SJCRH30 (cell line): ENCODE results near the gene SLC1A3. TPM values are rescaled to one million over a fixed set of nuclear protein-coding genes. Genes with fewer than 3 reads are reported as not detected.
"Not testable (repeated sequence)": the region's sequence is repeated elsewhere in the genome, so short reads cannot be mapped to it uniquely, and the experiment has no call there.

Source experiments
- DNase-seq, 2 experiments: peaks; one replicate each; pipeline ENCODE4 v3.0.0-alpha.2; 2015 to 2020
- H3K27ac ChIP-seq: fragments of 250-450 bp; sonication (Bioruptor Pico); 2 replicates; pipeline ENCODE4 v1.5.1; 2020; ENCODE audit warnings: mild to moderate bottlenecking, moderate library complexity
- H3K27me3 ChIP-seq: fragments of 250-450 bp; sonication (Bioruptor Pico); 2 replicates; pipeline ENCODE4 v1.5.1; 2020; ENCODE audit warnings: mild to moderate bottlenecking, moderate library complexity
- H3K36me3 ChIP-seq: fragments of 250-450 bp; sonication (Bioruptor Pico); 2 replicates; pipeline ENCODE4 v1.5.1; 2020; ENCODE audit warnings: mild to moderate bottlenecking, moderate library complexity
- H3K4me1 ChIP-seq: fragments of 250-450 bp; sonication (Bioruptor Pico); 2 replicates; pipeline ENCODE4 v1.5.1; 2020; ENCODE audit warnings: mild to moderate bottlenecking, moderate library complexity
- H3K4me3 ChIP-seq: fragments of 250-450 bp; sonication (Bioruptor Pico); 2 replicates; pipeline ENCODE4 v1.5.1; 2020; ENCODE audit warnings: mild to moderate bottlenecking, moderate library complexity
- H3K9me3 ChIP-seq: fragments of 250-450 bp; sonication (Bioruptor Pico); replicated peaks from 2 replicates; pipeline ENCODE4 v1.5.1; 2020; ENCODE audit warnings: mild to moderate bottlenecking, moderate library complexity
- total RNA-seq: library from RNA; depleted of rRNA; stranded (reverse); fragments of >200 nt; shearing (Covaris generic); gene quantifications from 2 replicates; pipeline ENCODE4 v1.2.3, GENCODE V29; 2014

Gene SLC1A3
- total RNA-seq, 1 experiment from 2014 or later = 1.4 TPM

GRCh38 chr5:36589735-36590134 lies 16.7 kb upstream of the SLC1A3 start:
- DNase-seq, H3K9me3 ChIP-seq, H3K36me3 ChIP-seq, H3K27ac ChIP-seq, H3K4me3 ChIP-seq, H3K27me3 ChIP-seq, H3K4me1 ChIP-seq: not testable (repeated sequence)

GRCh38 chr5:36590513-36591286 lies 15.7 kb upstream of the SLC1A3 start:
- Histone ChIP-seq H3K9me3 (no peaks in the 10 kb centered on the region), H3K4me1 (no peaks in the 10 kb centered on the region), H3K36me3 (no peaks in the 10 kb centered on the region), H3K27me3 (no peaks in the 10 kb centered on the region), H3K4me3 (peak overlapping the region; percentile 8; the same call in 1 of the 2 replicates), H3K27ac (peak overlapping the region; percentile 31)
- peak; percentile 18 to 57 for DNase-seq

- H3K27ac ChIP-seq = no peak overlapping the region
- H3K36me3 ChIP-seq = no peaks in the 10 kb centered on the region
- H3K27me3 ChIP-seq = no peaks in the 10 kb centered on the region
- no peaks in the 10 kb centered on the region for H3K4me1 ChIP-seq
- H3K9me3 ChIP-seq = no peaks in the 10 kb centered on the region
- no peak overlapping the region for H3K4me3 ChIP-seq
- no peak for DNase-seq
Measured at GRCh38 chr5:36593867-36594266, 12.5 kb upstream of the SLC1A3 start.

GRCh38 chr5:36596247-36596646 lies 10.2 kb upstream of the SLC1A3 start:
- H3K36me3 ChIP-seq = no peaks in the 10 kb centered on the region
- H3K27me3 ChIP-seq = no peaks in the 10 kb centered on the region
- H3K9me3 ChIP-seq = no peaks in the 10 kb centered on the region
- H3K4me1 ChIP-seq = no peaks in the 10 kb centered on the region
- DNase-seq = no peak
- no peak overlapping the region for H3K4me3 ChIP-seq
- H3K27ac ChIP-seq = no peak overlapping the region

GRCh38 chr5:36596756-36597155 lies 9.7 kb upstream of the SLC1A3 start:
- no peak overlapping the region for H3K27ac ChIP-seq
- H3K27me3 ChIP-seq = no peaks in the 10 kb centered on the region
- H3K4me1 ChIP-seq = no peaks in the 10 kb centered on the region
- H3K36me3 ChIP-seq = no peaks in the 10 kb centered on the region
- no peaks in the 10 kb centered on the region for H3K9me3 ChIP-seq
- DNase-seq = no peak
- no peak overlapping the region for H3K4me3 ChIP-seq

- Histone ChIP-seq H3K27me3 (no peaks in the 10 kb centered on the region), H3K36me3 (no peaks in the 10 kb centered on the region), H3K27ac (no peak overlapping the region), H3K4me1 (no peaks in the 10 kb centered on the region), H3K4me3 (no peak overlapping the region), H3K9me3 (no peaks in the 10 kb centered on the region)
- no peak for DNase-seq
Measured at GRCh38 chr5:36598045-36598444, 8.4 kb upstream of the SLC1A3 start.

GRCh38 chr5:36599986-36600779 lies 6.2 kb upstream of the SLC1A3 start:
- no peak for DNase-seq
- Histone ChIP-seq H3K27ac (no peak overlapping the region), H3K36me3 (no peaks in the 10 kb centered on the region), H3K4me3 (no peak overlapping the region), H3K4me1 (no peaks in the 10 kb centered on the region), H3K9me3 (no peaks in the 10 kb centered on the region), H3K27me3 (no peaks in the 10 kb centered on the region)

- DNase-seq = no peak
- no peaks in the 10 kb centered on the region for H3K9me3 ChIP-seq
- no peaks in the 10 kb centered on the region for H3K36me3 ChIP-seq
- no peak overlapping the region for H3K27ac ChIP-seq
- H3K4me1 ChIP-seq = no peaks in the 10 kb centered on the region
- no peak overlapping the region for H3K4me3 ChIP-seq
- no peaks in the 10 kb centered on the region for H3K27me3 ChIP-seq
Measured at GRCh38 chr5:36600917-36601527, 5.4 kb upstream of the SLC1A3 start.

GRCh38 chr5:36602704-36603321 lies 3.6 kb upstream of the SLC1A3 start:
- no peak overlapping the region for H3K4me3 ChIP-seq
- DNase-seq = peak; percentile 14 to 23

GRCh38 chr5:36605241-36605640 lies 1.2 kb upstream of the SLC1A3 start:
- Histone ChIP-seq H3K9me3 (no peaks in the 10 kb centered on the region), H3K36me3 (no peaks in the 10 kb centered on the region), H3K4me1 (no peaks in the 10 kb centered on the region), H3K27me3 (no peaks in the 10 kb centered on the region), H3K4me3 (no peak overlapping the region), H3K27ac (no peak overlapping the region)
- no peak for DNase-seq

More at GRCh38 chr5:36602704-36603321, 3.6 kb upstream of the SLC1A3 start:
- Histone ChIP-seq H3K27me3 (no peaks in the 10 kb centered on the region), H3K9me3 (no peaks in the 10 kb centered on the region), H3K36me3 (no peaks in the 10 kb centered on the region), H3K27ac (no peak overlapping the region), H3K4me1 (no peaks in the 10 kb centered on the region)

- Histone ChIP-seq H3K4me3 (peak overlapping the region; percentile 58), H3K9me3 (no peaks in the 10 kb centered on the region), H3K4me1 (no peaks in the 10 kb centered on the region), H3K27me3 (no peaks in the 10 kb centered on the region), H3K36me3 (no peaks in the 10 kb centered on the region), H3K27ac (no peak overlapping the region)
- no peak for DNase-seq
Measured at GRCh38 chr5:36606036-36606427, 374 bp upstream of the SLC1A3 start.

- DNase-seq = peak; percentile 50 to 70
- no peaks in the 10 kb centered on the region for H3K27me3 ChIP-seq
- H3K27ac ChIP-seq = peak overlapping the region; percentile 43
- peak overlapping the region; percentile 58 for H3K4me3 ChIP-seq
- no peaks in the 10 kb centered on the region for H3K4me1 ChIP-seq
- no peaks in the 10 kb centered on the region for H3K9me3 ChIP-seq
- no peaks in the 10 kb centered on the region for H3K36me3 ChIP-seq
Measured at GRCh38 chr5:36607114-36607571, 737 bp downstream of the SLC1A3 start.

GRCh38 chr5:36607838-36608783 lies 1.7 kb downstream of the SLC1A3 start:
- no peaks in the 10 kb centered on the region for H3K36me3 ChIP-seq
- no peaks in the 10 kb centered on the region for H3K9me3 ChIP-seq
- no peak overlapping the region for H3K27ac ChIP-seq
- DNase-seq = no peak
- peak overlapping the region; percentile 58; the same call in 1 of the 2 replicates for H3K4me3 ChIP-seq
- no peaks in the 10 kb centered on the region for H3K27me3 ChIP-seq
- H3K4me1 ChIP-seq = no peaks in the 10 kb centered on the region

- DNase-seq = no peak
- no peaks in the 10 kb centered on the region for H3K4me1 ChIP-seq
- H3K36me3 ChIP-seq = no peaks in the 10 kb centered on the region
- no peaks in the 10 kb centered on the region for H3K27me3 ChIP-seq
- no peak overlapping the region for H3K27ac ChIP-seq
- H3K9me3 ChIP-seq = no peaks in the 10 kb centered on the region
- no peak overlapping the region for H3K4me3 ChIP-seq
Measured at GRCh38 chr5:36610621-36611020, 4.2 kb downstream of the SLC1A3 start.
